OCI-LY3 (cell line): ENCODE data around the gene B3GNT2.

Experiments
- EZH2phosphoT487 ChIP-seq: fragments of 200-600 bp; shearing (Covaris generic); IDR thresholded peaks from 2 replicates; pipeline ENCODE4 v1.6.1; 2018; ENCODE audit warnings: antibody characterized with exemption, mixed run types, low read depth
- TF ChIP-seq, protein P1 (sequence below): fragments of 200-600, 300-600 bp; sonication (generic); IDR thresholded peaks from 2 replicates; pipeline ENCODE4 v1.5.1; 2014; ENCODE audit warnings: antibody characterized with exemption, low read length, low read depth

DNA sequence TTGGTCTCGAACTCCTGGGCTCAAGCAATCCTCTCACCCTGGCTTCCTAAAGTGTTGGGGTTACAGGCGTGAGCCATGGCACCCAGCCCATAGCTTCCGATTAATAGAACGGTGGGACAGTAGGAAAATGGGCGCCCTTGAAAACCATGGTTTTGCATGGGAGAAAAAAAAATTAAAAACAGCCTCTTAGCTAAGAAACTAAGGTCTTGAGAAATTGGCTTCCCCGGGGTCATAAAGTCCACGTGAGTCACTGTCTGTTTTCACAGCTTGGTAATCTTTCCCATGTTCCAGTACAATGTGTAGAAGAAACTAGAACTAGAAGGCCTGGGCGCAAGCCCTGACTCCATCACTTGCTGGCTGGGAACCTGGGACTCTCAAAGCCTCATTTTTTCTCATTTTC, 20.7 kb downstream of the B3GNT2 start:
- TF ChIP-seq, protein P1, sequence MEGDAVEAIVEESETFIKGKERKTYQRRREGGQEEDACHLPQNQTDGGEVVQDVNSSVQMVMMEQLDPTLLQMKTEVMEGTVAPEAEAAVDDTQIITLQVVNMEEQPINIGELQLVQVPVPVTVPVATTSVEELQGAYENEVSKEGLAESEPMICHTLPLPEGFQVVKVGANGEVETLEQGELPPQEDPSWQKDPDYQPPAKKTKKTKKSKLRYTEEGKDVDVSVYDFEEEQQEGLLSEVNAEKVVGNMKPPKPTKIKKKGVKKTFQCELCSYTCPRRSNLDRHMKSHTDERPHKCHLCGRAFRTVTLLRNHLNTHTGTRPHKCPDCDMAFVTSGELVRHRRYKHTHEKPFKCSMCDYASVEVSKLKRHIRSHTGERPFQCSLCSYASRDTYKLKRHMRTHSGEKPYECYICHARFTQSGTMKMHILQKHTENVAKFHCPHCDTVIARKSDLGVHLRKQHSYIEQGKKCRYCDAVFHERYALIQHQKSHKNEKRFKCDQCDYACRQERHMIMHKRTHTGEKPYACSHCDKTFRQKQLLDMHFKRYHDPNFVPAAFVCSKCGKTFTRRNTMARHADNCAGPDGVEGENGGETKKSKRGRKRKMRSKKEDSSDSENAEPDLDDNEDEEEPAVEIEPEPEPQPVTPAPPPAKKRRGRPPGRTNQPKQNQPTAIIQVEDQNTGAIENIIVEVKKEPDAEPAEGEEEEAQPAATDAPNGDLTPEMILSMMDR, result no peak
- TF ChIP-seq EZH2phosphoT487, result no peak
